GM21529 (cell line): ENCODE measurements around the gene TENM3.

Source experiments
- ATAC-seq: cut with Tn5 transposase; IDR thresholded peaks from one replicate; pipeline ENCODE4 v1.9.1; 2021; ENCODE audit not compliant: unreplicated experiment

The TENM3 gene

GRCh38 chr4:182391111-182391684 is 148.0 kb downstream of the TENM3 start:
- ATAC-seq, result no peak

GRCh38 chr4:182394181-182394580 is 151.0 kb downstream of the TENM3 start:
- ATAC-seq, result no peak

GRCh38 chr4:182400081-182400480 is 156.9 kb downstream of the TENM3 start:
- ATAC-seq, result no peak

GRCh38 chr4:182400790-182401189 is 157.6 kb downstream of the TENM3 start:
- no peak for ATAC-seq

- ATAC-seq, result no peak
These were observed 161.2 kb downstream of the TENM3 start for GRCh38 chr4:182404376-182404775.

- no peak for ATAC-seq
These were observed 161.9 kb downstream of the TENM3 start for GRCh38 chr4:182405087-182405486.

GRCh38 chr4:182409271-182409670 is 166.1 kb downstream of the TENM3 start:
- ATAC-seq, result no peak

- ATAC-seq, result no peak
These were observed 168.2 kb downstream of the TENM3 start for GRCh38 chr4:182411391-182411790.

- no peak for ATAC-seq
These were observed 170.3 kb downstream of the TENM3 start for GRCh38 chr4:182413550-182413949.

GRCh38 chr4:182415116-182415515 is 171.9 kb downstream of the TENM3 start:
- ATAC-seq, result no peak

GRCh38 chr4:182416067-182416466 is 172.9 kb downstream of the TENM3 start:
- ATAC-seq, result no peak

- ATAC-seq, result no peak
These were observed 175.0 kb downstream of the TENM3 start for GRCh38 chr4:182418054-182418734.

- no peak for ATAC-seq
These were observed 177.0 kb downstream of the TENM3 start for GRCh38 chr4:182420189-182420588.

- ATAC-seq, result no peak
These were observed 178.6 kb downstream of the TENM3 start for GRCh38 chr4:182421753-182422152.

GRCh38 chr4:182425302-182425701 is 182.1 kb downstream of the TENM3 start:
- ATAC-seq, result no peak

- ATAC-seq, result no peak
These were observed 183.7 kb downstream of the TENM3 start for GRCh38 chr4:182426901-182427300.

- no peak for ATAC-seq
These were observed 184.4 kb downstream of the TENM3 start for GRCh38 chr4:182427554-182427953.

- ATAC-seq, result no peak
These were observed 186.7 kb downstream of the TENM3 start for GRCh38 chr4:182429896-182430295.

GRCh38 chr4:182432819-182433218 is 189.6 kb downstream of the TENM3 start:
- no peak for ATAC-seq

GRCh38 chr4:182434720-182435119 is 191.5 kb downstream of the TENM3 start:
- ATAC-seq, result no peak

GRCh38 chr4:182435401-182435800 is 192.2 kb downstream of the TENM3 start:
- no peak for ATAC-seq

- no peak for ATAC-seq
These were observed 199.9 kb downstream of the TENM3 start for GRCh38 chr4:182443070-182443469.

- ATAC-seq, result no peak
These were observed 204.6 kb downstream of the TENM3 start for GRCh38 chr4:182447767-182448280.
